Cardiac fibroblast (primary cell): Measurements from ENCODE around the gene PRODH.
"Not testable (repeated sequence)": the region's sequence is repeated elsewhere in the genome, so short reads cannot be mapped to it uniquely, and the experiment has no call there.

Source experiments
- DNase-seq, 2 donors: peaks; one replicate each; pipeline versions ENCODE4 v3.0.0 to v3.0.0-alpha.2; 2010; ENCODE audit warnings: low read depth in 2 of 2
- H3K4me3 ChIP-seq, 2 donors: replicated peaks in 1 of 2; 1 replicate in 1 of 2; 2 replicates in 1 of 2; pipeline ENCODE4 v1.5.1; 2011; ENCODE audit warnings: low read depth in 2 of 2, low read length in 2 of 2, mild to moderate bottlenecking in 2 of 2, moderate library complexity in 1 of 2
- TF ChIP-seq, protein P1 (sequence below): IDR thresholded peaks from one replicate; pipeline ENCODE4 v1.5.1; 2011; ENCODE audit warnings: low read depth, mild to moderate bottlenecking, low read length, inconsistent platforms

The PRODH gene

DNA sequence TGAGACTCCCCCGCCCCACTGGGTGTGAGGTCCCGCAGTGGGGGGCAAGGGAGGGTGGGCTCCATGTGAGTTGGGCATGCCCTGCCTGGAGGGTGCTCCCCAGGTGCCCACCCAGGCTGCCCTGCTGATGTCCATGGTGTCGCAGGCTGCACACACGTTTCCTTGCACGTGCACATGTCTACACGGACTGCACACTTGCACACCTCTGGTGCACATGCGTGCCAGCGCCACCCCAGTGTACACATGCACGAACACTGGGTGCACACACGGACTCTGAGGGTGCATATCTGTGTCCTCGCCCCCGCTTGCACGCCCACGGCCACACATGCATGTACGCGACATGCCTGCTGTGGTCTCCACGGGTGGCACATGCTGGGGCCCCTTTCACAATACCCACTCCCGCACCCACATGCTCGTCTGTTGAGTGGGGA is 35.2 kb upstream of the PRODH start:
- TF ChIP-seq, protein P1, sequence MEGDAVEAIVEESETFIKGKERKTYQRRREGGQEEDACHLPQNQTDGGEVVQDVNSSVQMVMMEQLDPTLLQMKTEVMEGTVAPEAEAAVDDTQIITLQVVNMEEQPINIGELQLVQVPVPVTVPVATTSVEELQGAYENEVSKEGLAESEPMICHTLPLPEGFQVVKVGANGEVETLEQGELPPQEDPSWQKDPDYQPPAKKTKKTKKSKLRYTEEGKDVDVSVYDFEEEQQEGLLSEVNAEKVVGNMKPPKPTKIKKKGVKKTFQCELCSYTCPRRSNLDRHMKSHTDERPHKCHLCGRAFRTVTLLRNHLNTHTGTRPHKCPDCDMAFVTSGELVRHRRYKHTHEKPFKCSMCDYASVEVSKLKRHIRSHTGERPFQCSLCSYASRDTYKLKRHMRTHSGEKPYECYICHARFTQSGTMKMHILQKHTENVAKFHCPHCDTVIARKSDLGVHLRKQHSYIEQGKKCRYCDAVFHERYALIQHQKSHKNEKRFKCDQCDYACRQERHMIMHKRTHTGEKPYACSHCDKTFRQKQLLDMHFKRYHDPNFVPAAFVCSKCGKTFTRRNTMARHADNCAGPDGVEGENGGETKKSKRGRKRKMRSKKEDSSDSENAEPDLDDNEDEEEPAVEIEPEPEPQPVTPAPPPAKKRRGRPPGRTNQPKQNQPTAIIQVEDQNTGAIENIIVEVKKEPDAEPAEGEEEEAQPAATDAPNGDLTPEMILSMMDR = no peak
- H3K4me3 ChIP-seq = no peak overlapping the region
- DNase-seq = no peak

DNA sequence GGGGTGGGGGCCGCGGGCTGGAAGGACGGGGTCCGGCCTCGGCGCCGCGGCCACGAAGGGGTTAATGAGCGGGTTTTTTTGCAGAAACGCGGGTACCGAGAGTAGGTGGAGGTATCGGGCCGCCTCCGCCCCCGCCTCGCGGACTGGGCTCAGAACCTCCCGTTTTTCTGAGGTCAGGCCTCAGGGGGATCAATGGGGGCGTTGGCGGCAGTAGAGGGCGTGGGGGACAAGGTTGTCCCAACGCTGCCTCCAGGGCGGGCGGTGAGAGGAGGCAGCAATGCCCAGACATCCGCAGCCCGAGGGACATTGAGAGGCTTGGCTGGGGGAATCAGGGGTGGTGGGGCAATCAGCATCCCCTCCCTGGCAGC is 34.8 kb upstream of the PRODH start:
- H3K4me3 ChIP-seq = no peak overlapping the region

DNA sequence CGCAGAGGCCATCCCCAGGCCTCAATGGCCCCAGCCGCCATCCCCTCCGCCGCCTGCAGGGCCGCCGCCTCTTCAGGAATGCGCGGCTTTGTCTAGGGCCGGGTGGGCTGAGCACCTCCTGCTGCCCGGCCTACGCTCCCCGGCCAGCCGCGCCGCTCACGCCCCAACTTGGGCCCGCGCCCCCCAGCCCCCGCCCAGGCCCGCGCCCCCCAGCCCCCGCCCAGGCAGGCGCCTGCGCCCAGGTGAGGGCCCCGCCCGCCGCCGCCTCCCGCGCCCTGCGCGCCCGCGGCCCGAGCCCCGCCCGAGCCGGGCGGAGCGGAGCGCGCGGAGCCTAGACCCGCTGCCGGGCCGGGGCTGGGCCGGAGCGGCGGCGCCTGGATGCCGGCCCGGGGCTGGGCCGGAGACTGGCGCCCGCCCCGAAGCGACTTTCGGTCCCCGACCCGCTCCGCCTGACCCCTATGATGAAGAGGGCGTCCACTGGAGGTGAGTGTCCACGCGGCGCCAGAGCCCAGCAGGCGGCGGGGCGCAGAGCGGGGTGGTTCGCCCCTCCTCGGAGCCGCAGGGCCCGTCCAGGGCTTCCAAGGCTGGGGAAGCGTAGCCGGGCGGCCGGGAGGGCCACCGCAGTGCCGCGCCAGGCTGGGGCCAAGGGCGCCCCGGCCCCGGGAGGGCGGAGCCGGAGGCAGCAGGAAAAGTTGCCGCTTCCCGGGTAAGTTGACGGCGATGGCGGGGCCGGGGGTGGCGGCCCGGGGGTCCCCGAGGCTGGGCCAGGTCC is 34.3 kb upstream of the PRODH start:
- TF ChIP-seq, protein P1 = no peak
- H3K4me3 ChIP-seq = peak overlapping the region; percentile 35 to 39
- DNase-seq = no peak

More for the DNA sequence above, 34.8 kb upstream of the PRODH start:
- TF ChIP-seq, protein P1 = no peak
- DNase-seq = no peak

DNA sequence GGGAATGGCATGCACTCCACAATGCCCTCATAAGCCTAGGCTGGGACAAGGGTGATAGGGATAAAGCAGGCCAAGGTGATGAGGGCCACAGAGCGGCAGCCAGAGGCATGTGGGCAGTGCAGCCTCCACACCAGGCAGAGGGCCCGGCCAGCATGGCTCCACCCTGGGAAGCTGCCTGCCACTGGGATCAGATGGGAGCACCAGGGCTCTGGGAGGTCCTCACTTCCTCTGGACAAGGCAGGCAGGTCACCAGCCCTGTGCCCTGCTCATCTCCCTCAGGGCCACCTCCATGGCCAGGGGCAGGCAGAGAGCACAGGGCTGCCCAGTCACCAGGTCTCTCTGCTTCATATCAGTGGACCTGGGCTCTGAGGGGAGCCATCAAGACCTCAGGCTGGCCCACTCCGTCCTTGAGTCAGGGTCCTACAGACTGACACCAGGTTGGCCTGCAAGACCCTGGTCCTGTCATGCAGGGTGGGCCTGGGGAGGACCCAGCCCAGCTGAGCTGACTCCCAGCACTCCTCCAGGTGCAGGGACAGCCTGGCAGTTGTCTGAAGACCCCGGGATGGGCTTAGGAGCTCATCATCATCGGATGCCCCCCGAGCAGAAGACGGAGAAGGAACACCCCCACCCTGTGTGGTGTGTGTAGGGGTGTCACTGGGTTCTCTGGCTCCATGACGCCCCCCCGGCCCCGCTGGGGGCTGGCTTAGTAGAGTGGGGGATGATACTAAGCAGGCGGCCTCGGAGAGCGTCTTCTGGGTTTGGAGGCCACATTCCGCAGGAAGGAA is 33.3 kb upstream of the PRODH start:
- not testable (repeated sequence) for H3K4me3 ChIP-seq, DNase-seq

DNA sequence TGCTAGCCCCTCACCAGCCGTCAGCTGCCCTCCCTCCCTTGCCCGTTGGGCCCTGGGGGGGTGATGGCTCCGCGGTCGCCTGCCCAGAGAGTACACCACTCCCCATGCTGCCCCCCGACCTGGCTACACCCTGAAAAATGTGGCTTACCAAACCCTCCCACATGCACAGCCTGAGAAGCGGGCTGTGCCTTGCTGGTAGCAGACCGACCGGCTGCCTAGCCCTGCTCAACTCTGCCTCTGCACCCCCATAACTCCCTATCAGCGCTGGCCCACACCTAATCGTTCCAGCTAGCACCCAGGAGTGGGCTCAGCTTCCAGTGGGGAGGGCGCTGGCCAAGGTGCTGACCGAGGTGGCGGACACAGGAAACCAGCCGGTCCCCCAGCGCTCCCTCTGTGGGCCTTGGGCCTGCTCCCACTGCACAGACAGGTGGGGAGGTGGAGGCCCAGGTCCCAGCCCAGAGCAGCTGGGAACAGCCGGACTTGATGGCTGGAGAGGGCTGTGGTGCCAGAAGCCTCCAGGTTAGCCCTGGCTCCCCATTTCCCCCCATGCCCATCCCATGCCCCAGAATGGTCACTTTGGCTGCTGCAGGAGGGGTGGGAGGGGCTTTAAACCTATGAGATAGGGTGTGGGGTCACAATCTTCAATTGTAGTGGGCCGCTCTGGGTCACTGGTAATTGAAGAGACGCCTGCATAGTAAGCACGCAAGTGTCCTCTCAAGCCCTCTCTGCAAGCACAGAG is 32.1 kb upstream of the PRODH start:
- H3K4me3 ChIP-seq = no peak overlapping the region
- DNase-seq = peak; percentile 18 to 35
- TF ChIP-seq, protein P1 = no peak

DNA sequence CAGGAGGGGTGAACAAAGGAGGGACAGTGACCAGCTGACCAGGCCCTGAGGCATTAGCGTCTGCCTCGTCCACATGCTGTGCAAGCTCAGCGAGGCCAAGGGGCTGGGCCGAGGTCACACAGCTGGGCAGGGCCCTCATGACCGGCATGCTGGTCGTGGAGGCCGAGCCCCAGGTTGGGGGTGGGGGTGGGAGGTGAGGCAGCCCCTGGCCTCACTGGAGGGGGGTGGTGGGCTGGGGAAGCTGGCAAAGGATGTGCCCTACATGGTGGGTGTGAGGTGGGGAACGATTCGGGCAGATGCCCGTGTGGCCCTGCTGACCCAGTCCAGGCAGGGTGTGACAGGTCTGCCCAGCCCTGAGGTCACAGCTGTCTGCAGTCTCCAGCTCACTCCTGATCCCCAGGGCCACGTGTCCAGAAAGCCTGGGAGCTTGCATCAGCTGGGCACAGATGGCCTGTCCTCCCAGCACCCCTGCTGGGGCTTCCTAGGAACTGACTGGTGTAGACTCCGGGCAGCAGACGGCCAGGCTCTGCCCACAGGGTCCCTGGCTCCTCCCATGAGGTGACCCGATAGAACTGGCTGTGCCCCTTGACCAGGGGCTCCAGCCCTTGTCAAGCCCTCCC is 31.4 kb upstream of the PRODH start:
- not testable (repeated sequence) for H3K4me3 ChIP-seq
- DNase-seq = peak; percentile 11 to 17

DNA sequence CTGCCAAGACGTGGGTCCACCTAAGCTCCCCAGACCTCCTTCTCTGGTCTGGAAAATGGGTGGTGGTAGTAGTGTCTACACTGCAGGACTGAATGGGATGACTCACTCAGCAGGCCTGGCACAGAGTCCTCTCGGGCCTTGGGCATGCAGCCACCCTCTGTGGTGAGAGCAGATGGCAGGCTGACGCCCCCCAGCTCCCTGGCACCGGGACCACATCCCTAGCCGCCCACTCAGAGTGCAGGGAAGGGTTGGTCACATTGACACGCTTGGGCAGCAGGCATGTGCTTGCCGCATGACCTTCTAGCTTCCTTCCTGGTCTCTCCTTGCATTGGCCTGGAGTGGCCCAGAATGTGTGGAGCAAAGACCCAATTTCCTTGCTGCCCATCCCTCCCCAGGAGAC is 30.7 kb upstream of the PRODH start:
- no peak for DNase-seq
- H3K4me3 ChIP-seq = no peak overlapping the region
- TF ChIP-seq, protein P1 = no peak
